Measurements from ENCODE around the gene FAM228A. TPM values are rescaled to one million over a fixed set of nuclear protein-coding genes. Genes with fewer than 3 reads are reported as not detected.
"Not testable (repeated sequence)": the region's sequence is repeated elsewhere in the genome, so short reads cannot be mapped to it uniquely, and the experiment has no call there.

Gene FAM228A
- total RNA-seq (2021) (not detected in 2 replicates), Bru-seq, nascent RNA (percentile 24 among the genes with signal in this experiment), BruChase-seq, experiment 1, labeled RNA remaining after a 2-hour chase (percentile 33 among the genes with signal in this experiment), BruChase-seq, experiment 2, labeled RNA remaining after a 6-hour chase (percentile 26 among the genes with signal in this experiment)
- long read RNA-seq = 0 reads

DNA sequence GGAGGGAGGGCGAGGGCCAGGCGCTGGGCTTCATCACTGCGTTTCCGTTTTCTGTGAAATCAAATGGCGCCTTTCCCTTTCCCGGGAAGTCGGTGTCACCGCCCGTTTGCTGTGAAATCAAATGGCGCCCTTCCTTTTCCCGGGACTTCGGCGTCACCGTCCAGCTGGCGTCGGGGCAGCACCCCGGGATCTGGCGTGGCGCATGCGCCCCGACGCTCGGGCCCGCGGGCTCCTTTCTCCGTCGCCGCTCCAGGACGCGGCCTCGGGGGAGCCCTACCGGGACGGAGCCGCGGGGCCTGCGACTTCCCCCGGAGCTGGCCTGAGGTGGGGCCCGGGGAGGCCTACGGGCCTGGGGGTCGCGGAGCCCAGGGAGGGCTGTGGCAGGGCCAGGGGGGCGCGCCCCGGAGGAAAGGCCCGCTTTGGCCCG, at the start of gene FAM228A:
Gene FAM228A, plus strand, starts transcription at position 203 of the 427 bp plus-strand sequence. CDS start 428 bp downstream, outside the sequence.
- Histone ChIP-seq H2AFZ (no peak within 1 kb of the TSS), H3K4me2 (no peak within 1 kb of the TSS)
- CTCF ChIA-PET = no interaction called here

GRCh38 chr2:24125956-24126355, 48.9 kb upstream of the FAM228A start:
- Histone ChIP-seq H3K4me1 (replicated peaks; ENCODE audit: insufficient read depth) (peaks cover 8% of the 10 kb centered on the region; the same call in 1 of the 2 replicates), H3K79me2 (ENCODE audit: low read depth) (no peaks in the 10 kb centered on the region), H4K20me1 (ENCODE audit: insufficient read depth) (no peaks in the 10 kb centered on the region), H3K27ac (no peak overlapping the region), H3K27me3 (ENCODE audit: insufficient read depth, low read depth) (no peaks in the 10 kb centered on the region), H3F3A (ENCODE audit: insufficient read depth, low read depth) (peaks cover 10% of the 10 kb centered on the region; the same call in 1 of the 2 replicates), H2AFZ (no peak overlapping the region), H3K4me2 (no peak overlapping the region), H3K9me3 (ENCODE audit: insufficient read depth, low read depth) (no peaks in the 10 kb centered on the region), H3K36me3 (ENCODE audit: low read depth) (no peaks in the 10 kb centered on the region), H3K4me3 (no peak overlapping the region), H3K9me2 (ENCODE audit: insufficient read depth) (no peaks in the 10 kb centered on the region)
- TF ChIP-seq CTCF (conservative IDR thresholded peaks at IDR 0.05) = no peak
- TF ChIP-seq EZH2 (IDR thresholded peaks at IDR 0.05; ENCODE audit: low read depth) = no peak
- DNase-seq = no peak
- BruUV-seq (replicated peaks) = no TSS peak
- ChIA-PET POLR2A (ENCODE audit: unreplicated experiment) (no interaction called here), CTCF (interaction anchor here (0.6 kb wide), 1 partner anchor 702 kb away, joined by 3 read pairs; no protein-coding TSS in a partner anchor)
- intact Hi-C loops (cut with micrococcal nuclease; ENCODE audit: unreplicated experiment) = no loop called here

More for the DNA sequence above, at the start of gene FAM228A:
- Histone ChIP-seq H3K4me1 (replicated peaks; ENCODE audit: insufficient read depth) (no peaks in the 10 kb centered on the region), H3K27me3 (ENCODE audit: insufficient read depth, low read depth) (no peaks in the 10 kb centered on the region), H4K20me1 (ENCODE audit: insufficient read depth) (no peaks in the 10 kb centered on the region), H3K9me3 (ENCODE audit: insufficient read depth, low read depth) (no peaks in the 10 kb centered on the region), H3K4me3 (no peak within 1 kb of the TSS), H3F3A (ENCODE audit: insufficient read depth, low read depth) (no peaks in the 10 kb centered on the region), H3K79me2 (ENCODE audit: low read depth) (no peaks in the 10 kb centered on the region), H3K9me2 (ENCODE audit: insufficient read depth) (no peaks in the 10 kb centered on the region), H3K27ac (no peak within 1 kb of the TSS), H3K36me3 (ENCODE audit: low read depth) (no peaks in the 10 kb centered on the region)
- POLR2A ChIA-PET (ENCODE audit: unreplicated experiment) = no interaction called here
- DNase-seq = no peak
- BruUV-seq (replicated peaks) = no TSS peak
- intact Hi-C loops (cut with micrococcal nuclease; ENCODE audit: unreplicated experiment) = no loop called here
- TF ChIP-seq EZH2 (IDR thresholded peaks at IDR 0.05; ENCODE audit: low read depth) = no peak
- TF ChIP-seq CTCF (conservative IDR thresholded peaks at IDR 0.05) = no peak

GRCh38 chr2:24132543-24132942, 42.3 kb upstream of the FAM228A start:
- H3K4me3 ChIP-seq = no peak overlapping the region
- H3K9me3 ChIP-seq (ENCODE audit: insufficient read depth, low read depth) = no peaks in the 10 kb centered on the region
- intact Hi-C loops (cut with micrococcal nuclease; ENCODE audit: unreplicated experiment) = no loop called here
- TF ChIP-seq CTCF (conservative IDR thresholded peaks at IDR 0.05) = no peak
- no peak for TF ChIP-seq EZH2 (IDR thresholded peaks at IDR 0.05; ENCODE audit: low read depth)
- ChIA-PET CTCF (no interaction called here), POLR2A (ENCODE audit: unreplicated experiment) (no interaction called here)
- no peaks in the 10 kb centered on the region; the same call in 1 of the 2 replicates for H3F3A ChIP-seq (ENCODE audit: insufficient read depth, low read depth)
- H3K27me3 ChIP-seq (ENCODE audit: insufficient read depth, low read depth) = no peaks in the 10 kb centered on the region
- H3K4me2 ChIP-seq = no peak overlapping the region
- no peak overlapping the region for H3K27ac ChIP-seq
- H3K79me2 ChIP-seq (ENCODE audit: low read depth) = no peaks in the 10 kb centered on the region
- no TSS peak for BruUV-seq (replicated peaks)
- no peaks in the 10 kb centered on the region for H3K4me1 ChIP-seq (replicated peaks; ENCODE audit: insufficient read depth)
- no peak for DNase-seq
- no peaks in the 10 kb centered on the region for H3K9me2 ChIP-seq (ENCODE audit: insufficient read depth)
- H3K36me3 ChIP-seq (ENCODE audit: low read depth) = no peaks in the 10 kb centered on the region
- H2AFZ ChIP-seq = no peak overlapping the region
- no peaks in the 10 kb centered on the region for H4K20me1 ChIP-seq (ENCODE audit: insufficient read depth)

- H3K36me3 ChIP-seq (ENCODE audit: low read depth); H3F3A ChIP-seq (ENCODE audit: insufficient read depth, low read depth); BruUV-seq (replicated peaks); H3K4me1 ChIP-seq (replicated peaks; ENCODE audit: insufficient read depth); intact Hi-C loops (cut with micrococcal nuclease; ENCODE audit: unreplicated experiment); H2AFZ ChIP-seq; H3K4me2 ChIP-seq; H3K9me3 ChIP-seq (ENCODE audit: insufficient read depth, low read depth); POLR2A ChIA-PET (ENCODE audit: unreplicated experiment); H3K27ac ChIP-seq; H3K4me3 ChIP-seq; H3K27me3 ChIP-seq (ENCODE audit: insufficient read depth, low read depth); H4K20me1 ChIP-seq (ENCODE audit: insufficient read depth); H3K79me2 ChIP-seq (ENCODE audit: low read depth); CTCF ChIA-PET; H3K9me2 ChIP-seq (ENCODE audit: insufficient read depth): not testable (repeated sequence)
- peak in 1 of 2 experiments; percentile 55 for DNase-seq
Measured at GRCh38 chr2:24140305-24140704, 34.5 kb upstream of the FAM228A start.

Data from PC-9 (cell line).